IMR-90 (cell line): ENCODE data around the gene SP140L. TPM values are rescaled to one million over a fixed set of nuclear protein-coding genes. Genes with fewer than 3 reads are reported as not detected.
A peak's percentile ranks its signal among the peaks of the same experiment; 100 is the strongest.

ENCODE experiments used
- ATAC-seq: fragments of 200-7000 bp; cut with Tn5 transposase; 2 replicates; pipeline ENCODE4 v1.9.1; 2020; ENCODE audit warnings: low read depth, mild to moderate bottlenecking, moderate library complexity
- BruUV-seq: library from RNA; stranded (reverse); fragments of 400-500 nt; replicated peaks from 2 replicates; lab custom pipeline; 2021; lab: Mats Ljungman, UMichigan
- CTCF ChIA-PET: fragments of 300-600 bp; formaldehyde crosslinking; extraction: SDS; loops from one replicate; lab custom pipeline; 2021; ENCODE audit warnings: antibody characterized with exemption; lab: Yijun Ruan, JAX
- POLR2A ChIA-PET: fragments of 300-600 bp; sonication (Branson Sonifier 250); formaldehyde crosslinking; loops from one replicate; lab custom pipeline; 2022; ENCODE audit warnings: antibody characterized with exemption; ENCODE audit not compliant: unreplicated experiment; lab: Charles Lee
- DNase-seq: peaks from one replicate; pipeline ENCODE4 v3.0.0; 2013
- H2AFZ ChIP-seq: replicated peaks from 2 replicates; pipeline ENCODE3; 2013; ENCODE audit warnings: low read length, mild to moderate bottlenecking; ENCODE audit not compliant: poor library complexity
- H2AK5ac ChIP-seq: 2 replicates; pipeline ENCODE4 v1.6.1; 2013; ENCODE audit warnings: low read depth, low read length, inconsistent platforms
- H2AK9ac ChIP-seq: replicated peaks from 2 replicates; pipeline ENCODE3; 2013; ENCODE audit warnings: mild to moderate bottlenecking, low read depth, low read length, moderate library complexity; ENCODE audit not compliant: poor library complexity
- H2BK120ac ChIP-seq: 2 replicates; pipeline ENCODE4 v1.6.1; 2013; ENCODE audit warnings: low read depth, low read length, inconsistent platforms
- H2BK15ac ChIP-seq: 3 replicates; pipeline ENCODE4 v1.6.1; 2013; ENCODE audit warnings: low read depth, low read length, inconsistent platforms
- H2BK20ac ChIP-seq: 2 replicates; pipeline ENCODE4 v1.6.1; 2013; ENCODE audit warnings: low read depth, mild to moderate bottlenecking, inconsistent platforms, low read length, moderate library complexity
- H2BK5ac ChIP-seq: 2 replicates; pipeline ENCODE4 v1.6.1; 2013; ENCODE audit warnings: mild to moderate bottlenecking, low read depth, low read length, inconsistent platforms; ENCODE audit not compliant: poor library complexity, severe bottlenecking
- H3K14ac ChIP-seq: replicated peaks from 2 replicates; pipeline ENCODE4 v1.6.1; 2013; ENCODE audit warnings: low read depth, low read length, inconsistent platforms
- H3K18ac ChIP-seq: 2 replicates; pipeline ENCODE4 v1.6.1; 2013; ENCODE audit warnings: low read depth, low read length, control low read depth
- H3K23ac ChIP-seq: 2 replicates; pipeline ENCODE4 v1.6.1; 2013; ENCODE audit warnings: low read depth, low read length, inconsistent platforms
- H3K27ac ChIP-seq: 2 replicates; pipeline ENCODE4 v1.5.1; 2013; ENCODE audit warnings: mild to moderate bottlenecking, control low read depth, low read length; ENCODE audit not compliant: insufficient read depth
- H3K27me3 ChIP-seq: 2 replicates; pipeline ENCODE4 v1.6.1; 2013; ENCODE audit warnings: low read length; ENCODE audit not compliant: control insufficient read depth, insufficient read depth
- H3K36me3 ChIP-seq: 2 replicates; pipeline ENCODE4 v1.6.1; 2013; ENCODE audit warnings: low read length, mixed read lengths; ENCODE audit not compliant: control insufficient read depth, insufficient read depth
- H3K4ac ChIP-seq: 2 replicates; pipeline ENCODE4 v1.6.1; 2013; ENCODE audit warnings: low read depth, low read length, inconsistent platforms
- H3K4me1 ChIP-seq: 2 replicates; pipeline ENCODE4 v1.6.1; 2013; ENCODE audit warnings: low read length, mixed read lengths; ENCODE audit not compliant: control insufficient read depth, insufficient read depth
- H3K4me2 ChIP-seq: 2 replicates; pipeline ENCODE4 v1.6.1; 2013; ENCODE audit warnings: low read depth, mild to moderate bottlenecking, control low read depth, low read length, moderate library complexity
- H3K4me3 ChIP-seq: 2 replicates; pipeline ENCODE4 v1.5.1; 2013; ENCODE audit warnings: low read depth, mild to moderate bottlenecking, control low read depth, low read length, moderate library complexity; ENCODE audit not compliant: insufficient read depth
- H3K56ac ChIP-seq: 2 replicates; pipeline ENCODE4 v1.6.1; 2013; ENCODE audit warnings: low read length, inconsistent platforms; ENCODE audit not compliant: insufficient read depth; ENCODE audit errors: extremely low read depth
- H3K79me1 ChIP-seq, 2 experiments: 2 replicates each; pipeline ENCODE4 v1.6.1; 2013; ENCODE audit warnings: low read length in 2 of 2, inconsistent platforms in 1 of 2, low read depth in 1 of 2
- H3K9ac ChIP-seq: 2 replicates; pipeline ENCODE4 v1.6.1; 2013; ENCODE audit warnings: low read depth, low read length, control low read depth
- H3K9me1 ChIP-seq: 2 replicates; pipeline ENCODE4 v1.6.1; 2013; ENCODE audit warnings: low read length, inconsistent platforms; ENCODE audit not compliant: insufficient read depth
- H3K9me3 ChIP-seq: 2 replicates; pipeline ENCODE4 v1.6.1; 2013; ENCODE audit warnings: low read length; ENCODE audit not compliant: control insufficient read depth, insufficient read depth
- H4K20me1 ChIP-seq: 2 replicates; pipeline ENCODE4 v1.6.1; 2013; ENCODE audit warnings: low read length, inconsistent platforms; ENCODE audit not compliant: insufficient read depth
- H4K5ac ChIP-seq: 2 replicates; pipeline ENCODE4 v1.6.1; 2013; ENCODE audit warnings: mild to moderate bottlenecking, low read depth, low read length, control low read depth
- H4K8ac ChIP-seq, 2 experiments: 2 replicates each; pipeline ENCODE4 v1.6.1; 2013; ENCODE audit warnings: low read depth in 2 of 2, low read length in 2 of 2, control low read depth in 1 of 2, inconsistent platforms in 1 of 2
- H4K91ac ChIP-seq: 2 replicates; pipeline ENCODE4 v1.6.1; 2013; ENCODE audit warnings: low read depth, low read length, inconsistent platforms; ENCODE audit not compliant: insufficient read depth
- BHLHE40 ChIP-seq: fragments of 150-350 bp; IDR thresholded peaks from 2 replicates; pipeline ENCODE4 v1.6.1; 2016; ENCODE audit warnings: mild to moderate bottlenecking, low read depth, low read length
- CEBPB ChIP-seq: IDR thresholded peaks from 2 replicates; pipeline ENCODE4 v1.6.1; 2012; ENCODE audit warnings: low read depth, low read length, improper control_type of control experiment
- CHD1 ChIP-seq: IDR thresholded peaks from 2 replicates; pipeline ENCODE4 v1.6.1; 2012; ENCODE audit warnings: low read depth, low read length, improper control_type of control experiment
- FOS ChIP-seq: fragments of 150-350 bp; IDR thresholded peaks from 2 replicates; pipeline ENCODE4 v1.6.1; 2016; ENCODE audit warnings: low read depth, low read length
- MAZ ChIP-seq: IDR thresholded peaks from 2 replicates; pipeline ENCODE4 v1.6.1; 2012; ENCODE audit warnings: low read depth, mild to moderate bottlenecking, low read length, improper control_type of control experiment, moderate library complexity, borderline replicate concordance
- SMC3 ChIP-seq: fragments of 150-350 bp; IDR thresholded peaks from 2 replicates; pipeline ENCODE4 v1.6.1; 2016; ENCODE audit warnings: low read depth, mild to moderate bottlenecking, antibody characterized with exemption, low read length, moderate library complexity
- WGBS, 2 experiments: methylation state at CpG; one replicate each; pipeline versions ENCODE4 v1.1.5 to v1.1.7; 2013; ENCODE audit warnings: missing lambda C conversion rate in 2 of 2; ENCODE audit not compliant: insufficient read length in 1 of 2; ENCODE audit errors: extremely low coverage in 2 of 2; 5-methylcytosine and 5-hydroxymethylcytosine counted together
- dilution Hi-C: fragments of 300-500 bp; cut with HindIII; formaldehyde crosslinking; loops from one replicate; pipeline ENCODE4 v1.14.3; 2018; ENCODE audit warnings: low sequenced_read_pairs; ENCODE audit not compliant: unreplicated experiment
- in situ Hi-C: fragments of 300-500 bp; cut with MboI; formaldehyde crosslinking; loops from 3 replicates; pipeline ENCODE4 v1.14.3; 2019; ENCODE audit warnings: low sequenced_read_pairs, inconsistent platforms, mixed read lengths
- intact Hi-C: fragments of 100-400 bp; cut with micrococcal nuclease; formaldehyde crosslinking; loops from 2 replicates; pipeline ENCODE4 v1.10.0; 2022
- polyA plus RNA-seq, 3 experiments: library from polyadenylated mRNA; depleted of rRNA; stranded (reverse); fragments of >200 nt; gene quantifications; 2 replicates each; pipeline ENCODE4 v1.2.3, GENCODE V29; 2012; ENCODE audit warnings: low replicate concordance in 1 of 3
- total RNA-seq: library from RNA; depleted of rRNA; stranded (reverse); fragments of >200 nt; gene quantifications from 2 replicates; pipeline ENCODE4 v1.2.3, GENCODE V29; 2012

Gene SP140L
- total and polyA plus RNA-seq, 2 of the 4 experiments (the other 2 are of a cell fraction), result 5.4 to 11.2 TPM

GRCh38 chr2:230434677-230435324, 107.8 kb downstream of the SP140L start:
- H4K8ac ChIP-seq, result no peak overlapping the region
- H3K27me3 ChIP-seq, result no peaks in the 10 kb centered on the region
- no peak overlapping the region for H3K23ac ChIP-seq
- no peak overlapping the region for H2BK20ac ChIP-seq
- H3K9me1 ChIP-seq, result peaks cover 9% of the 10 kb centered on the region
- no peak overlapping the region for H3K9ac ChIP-seq
- H2BK120ac ChIP-seq, result no peak overlapping the region
- ATAC-seq (peak; percentile 65), DNase-seq (no peak)
- H3K18ac ChIP-seq, result no peak overlapping the region
- no peak overlapping the region for H2AK5ac ChIP-seq
- WGBS, 2 experiments, result 83% methylated on average over 2 of the region's 4 CpGs; no CpG with 5 or more reads in 1 of the 2 experiments
- in situ Hi-C loops (no loop called here), dilution Hi-C loops (no loop called here), intact Hi-C loops (no loop called here)
- no peak overlapping the region for H4K5ac ChIP-seq
- no peak overlapping the region; the same call in 1 of the 2 replicates for H3K27ac ChIP-seq
- ChIA-PET CTCF (no interaction called here), POLR2A (no interaction called here)
- H3K4ac ChIP-seq, result no peak overlapping the region
- H3K79me1 ChIP-seq, result peaks cover 30 to 48% of the 10 kb centered on the region in 2 experiments
- H3K56ac ChIP-seq, result no peak overlapping the region
- H4K91ac ChIP-seq, result no peak overlapping the region
- peaks cover 20% of the 10 kb centered on the region for H4K20me1 ChIP-seq
- no peak overlapping the region for H2AFZ ChIP-seq
- no peak overlapping the region for H2BK15ac ChIP-seq
- no peak overlapping the region for H3K4me3 ChIP-seq
- no peak for TF ChIP-seq SMC3
- TF ChIP-seq CEBPB, result peak; percentile 56; the same call in 1 of the 2 replicates
- TF ChIP-seq FOS, result no peak
- TF ChIP-seq CHD1, result no peak
- TF ChIP-seq MAZ, result no peak
- no peak for TF ChIP-seq BHLHE40
- no TSS peak for BruUV-seq
- no peak overlapping the region for H3K14ac ChIP-seq
- H3K9me3 ChIP-seq, result peaks cover 6% of the 10 kb centered on the region
- peak overlapping the region; percentile 27; the same call in 1 of the 2 replicates for H3K4me2 ChIP-seq
- no peak overlapping the region for H2BK5ac ChIP-seq
- H3K36me3 ChIP-seq, result peaks cover 11% of the 10 kb centered on the region
- H2AK9ac ChIP-seq, result no peak overlapping the region
- peaks cover 5% of the 10 kb centered on the region; the same call in 1 of the 2 replicates for H3K4me1 ChIP-seq
